H1 (cell line): ENCODE results near the gene ALG9. TPM values are rescaled to one million over a fixed set of nuclear protein-coding genes. Genes with fewer than 3 reads are reported as not detected.

ENCODE experiments used
- CHD7 ChIP-seq: fragments of 300-600 bp; sonication (generic); IDR thresholded peaks from 2 replicates; pipeline ENCODE4 v1.7.1; 2012; ENCODE audit warnings: low read length, moderate library complexity, mild to moderate bottlenecking, inconsistent platforms; ENCODE audit not compliant: insufficient replicate concordance
- SP2 ChIP-seq: IDR thresholded peaks from 2 replicates; pipeline ENCODE4 v1.6.1; 2012; ENCODE audit warnings: mild to moderate bottlenecking, low read length, inconsistent platforms
- polyA plus RNA-seq, 7 experiments: library from polyadenylated mRNA; depleted of rRNA in 3 of 7; stranded (reverse) in 5 of 7; unstranded in 2 of 7; fragments of >200 nt in 5 of 7; fragments of 200-250 nt in 2 of 7; gene quantifications; 1 replicate in 5 of 7; 2 replicates in 1 of 7; 4 replicates in 1 of 7; pipeline versions ENCODE4 v1.2.1 to v1.2.3, GENCODE V29; 2011 to 2013; ENCODE audit warnings: missing spikeins in 2 of 7, mixed read lengths in 2 of 7
- total RNA-seq: library from RNA; stranded (reverse); fragmentation: NEBNext Ultra II Directional; extraction: Animal tissue kit (Norgen Biotek cat#: 25700); gene quantifications from 2 replicates; pipeline ENCODE4 v1.2.1, GENCODE V29; 2021

Gene ALG9
- total and polyA plus RNA-seq, 2 of the 8 experiments (the other 6 are each of a cell fraction or from before 2014, with no cell fraction given): 23.5 to 24.5 TPM

- TF ChIP-seq CHD7: no peak
- no peak for TF ChIP-seq SP2
- TF ChIP-seq, all 59 proteins: peak for 0
Measured at GRCh38 chr11:111906680-111907079, 35.3 kb upstream of the ALG9 start (continued).
